Left hindlimb (tissue), 1 donor: ENCODE results near the gene PLEKHG5.
A peak's percentile ranks its signal among the peaks of the same experiment; 100 is the strongest.

ENCODE experiments used
- DNase-seq: peaks from one replicate; pipeline ENCODE4 v3.0.0-alpha.2; 2018

The PLEKHG5 gene, protein sequence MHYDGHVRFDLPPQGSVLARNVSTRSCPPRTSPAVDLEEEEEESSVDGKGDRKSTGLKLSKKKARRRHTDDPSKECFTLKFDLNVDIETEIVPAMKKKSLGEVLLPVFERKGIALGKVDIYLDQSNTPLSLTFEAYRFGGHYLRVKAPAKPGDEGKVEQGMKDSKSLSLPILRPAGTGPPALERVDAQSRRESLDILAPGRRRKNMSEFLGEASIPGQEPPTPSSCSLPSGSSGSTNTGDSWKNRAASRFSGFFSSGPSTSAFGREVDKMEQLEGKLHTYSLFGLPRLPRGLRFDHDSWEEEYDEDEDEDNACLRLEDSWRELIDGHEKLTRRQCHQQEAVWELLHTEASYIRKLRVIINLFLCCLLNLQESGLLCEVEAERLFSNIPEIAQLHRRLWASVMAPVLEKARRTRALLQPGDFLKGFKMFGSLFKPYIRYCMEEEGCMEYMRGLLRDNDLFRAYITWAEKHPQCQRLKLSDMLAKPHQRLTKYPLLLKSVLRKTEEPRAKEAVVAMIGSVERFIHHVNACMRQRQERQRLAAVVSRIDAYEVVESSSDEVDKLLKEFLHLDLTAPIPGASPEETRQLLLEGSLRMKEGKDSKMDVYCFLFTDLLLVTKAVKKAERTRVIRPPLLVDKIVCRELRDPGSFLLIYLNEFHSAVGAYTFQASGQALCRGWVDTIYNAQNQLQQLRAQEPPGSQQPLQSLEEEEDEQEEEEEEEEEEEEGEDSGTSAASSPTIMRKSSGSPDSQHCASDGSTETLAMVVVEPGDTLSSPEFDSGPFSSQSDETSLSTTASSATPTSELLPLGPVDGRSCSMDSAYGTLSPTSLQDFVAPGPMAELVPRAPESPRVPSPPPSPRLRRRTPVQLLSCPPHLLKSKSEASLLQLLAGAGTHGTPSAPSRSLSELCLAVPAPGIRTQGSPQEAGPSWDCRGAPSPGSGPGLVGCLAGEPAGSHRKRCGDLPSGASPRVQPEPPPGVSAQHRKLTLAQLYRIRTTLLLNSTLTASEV

GRCh38 chr1:6491480-6491962, at the start of gene PLEKHG5:
PLEKHG5 (minus strand) TSS chr1:6491667; CDS start chr1:6477571, 14,096 bp downstream.
- no peak for DNase-seq

- no peak for DNase-seq
Observed at GRCh38 chr1:6538956-6539355, 47.5 kb upstream of the PLEKHG5 start.

DNA sequence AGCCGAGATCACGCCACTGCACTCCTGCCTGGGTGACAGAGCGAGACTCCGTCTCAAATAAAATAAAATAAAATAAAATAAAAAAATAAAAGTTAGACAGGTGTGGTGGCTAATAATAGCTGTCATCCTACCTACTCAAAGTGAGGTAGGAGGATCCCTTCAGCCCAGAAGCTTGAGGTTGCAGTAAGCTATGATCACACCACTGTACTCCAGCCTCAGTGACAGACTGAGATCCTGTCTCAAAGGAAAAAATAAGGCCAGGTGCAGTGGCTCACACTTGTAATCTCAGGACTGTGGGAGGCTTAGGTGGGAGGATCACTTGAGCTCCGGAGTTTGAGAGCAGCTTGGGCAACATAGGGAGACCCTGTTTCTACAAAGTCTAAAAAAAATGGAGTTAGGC, 44.8 kb upstream of the PLEKHG5 start:
- DNase-seq, result no peak

- DNase-seq, result no peak
Observed at GRCh38 chr1:6535214-6535613, 43.7 kb upstream of the PLEKHG5 start.

- no peak for DNase-seq
Observed at GRCh38 chr1:6534248-6534822, 42.9 kb upstream of the PLEKHG5 start.

DNA sequence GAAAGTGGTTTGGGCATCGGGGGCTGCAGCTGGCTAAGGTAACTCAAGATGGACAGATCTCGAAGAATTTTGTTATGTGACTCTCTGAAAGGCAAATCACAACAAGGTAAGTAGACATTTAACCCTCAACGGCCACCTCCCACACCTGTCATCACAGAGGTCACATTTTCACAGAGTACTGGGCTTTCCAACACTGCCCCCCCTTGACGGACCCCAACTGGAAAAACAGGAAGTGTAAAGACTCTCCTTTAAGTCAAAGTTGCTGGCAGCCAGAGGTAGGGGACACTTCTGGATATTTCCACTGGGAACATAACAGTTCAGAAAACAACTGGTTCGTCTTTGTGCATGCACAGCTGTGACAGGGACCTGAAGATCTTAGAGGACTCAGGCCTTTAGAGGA, 40.5 kb upstream of the PLEKHG5 start:
- DNase-seq, result no peak

DNA sequence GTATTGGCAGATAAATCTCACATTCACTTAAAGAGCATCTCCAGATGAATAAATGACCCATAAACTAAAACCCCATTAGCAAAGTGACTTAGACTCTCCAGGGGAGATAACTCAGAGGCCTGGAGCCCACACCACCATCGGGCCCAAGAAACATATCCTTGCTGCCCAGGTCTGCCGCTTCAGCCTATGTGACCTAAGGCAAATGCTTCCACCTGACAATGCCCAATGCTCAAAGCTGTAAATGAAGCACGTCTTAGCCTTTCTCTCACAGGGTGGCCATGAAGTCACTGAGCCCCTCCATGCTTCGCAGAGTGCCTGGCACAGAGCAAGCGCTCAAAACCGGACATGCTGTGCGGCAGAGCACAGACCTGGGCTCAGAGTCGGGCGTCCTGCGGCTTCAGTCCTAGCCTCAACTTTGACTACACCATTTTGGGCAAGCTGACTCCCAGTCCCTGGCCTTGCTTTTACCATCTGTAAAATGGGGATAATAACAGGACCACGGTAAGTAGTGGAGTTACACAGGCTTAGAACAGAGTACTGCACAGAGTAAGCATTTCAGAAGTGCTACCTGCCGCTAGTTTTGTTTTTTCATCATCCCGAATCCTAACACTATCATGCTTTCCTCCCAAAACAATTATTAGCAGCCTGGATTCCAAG, 39.2 kb upstream of the PLEKHG5 start:
- DNase-seq, result no peak

DNA sequence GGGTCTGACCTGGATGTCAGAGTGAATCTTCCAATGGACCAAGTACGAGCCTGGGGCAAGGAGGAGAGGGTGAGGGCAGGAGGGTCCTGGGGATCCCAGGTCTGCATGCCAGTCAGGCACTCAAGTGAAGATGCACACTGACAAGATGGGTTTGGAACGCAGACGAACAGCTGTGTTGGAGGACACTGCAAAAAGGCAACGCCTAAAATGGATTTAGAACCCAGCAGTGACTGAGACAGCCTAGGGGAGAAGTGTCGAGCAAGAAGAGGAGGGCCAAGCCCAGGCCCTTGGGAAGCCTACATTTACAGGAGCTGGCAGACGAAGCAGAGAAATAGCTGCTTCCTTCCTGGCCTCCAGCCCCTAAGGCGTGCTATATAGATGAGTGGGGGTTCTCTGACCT, 37.0 kb upstream of the PLEKHG5 start:
- no peak for DNase-seq

DNA sequence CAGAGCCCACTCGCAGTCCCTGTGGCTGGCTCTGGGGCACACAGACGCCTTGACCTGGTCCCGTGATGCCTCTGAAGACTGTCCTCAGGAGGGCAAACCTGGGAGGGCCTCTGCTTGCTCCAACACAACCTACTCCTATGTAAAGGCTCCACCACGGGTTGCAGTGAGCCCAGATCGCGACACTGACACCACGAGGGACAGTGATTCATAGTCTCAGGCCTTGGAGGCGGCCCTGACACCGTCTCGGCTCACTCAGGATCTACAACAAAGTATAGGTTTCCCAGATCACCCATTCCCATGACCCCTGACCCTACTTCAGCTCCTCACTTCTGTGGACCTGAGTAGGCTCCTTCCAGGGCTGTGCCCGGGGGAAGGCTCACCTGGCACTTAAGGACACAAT, 34.8 kb upstream of the PLEKHG5 start:
- DNase-seq, result no peak

DNA sequence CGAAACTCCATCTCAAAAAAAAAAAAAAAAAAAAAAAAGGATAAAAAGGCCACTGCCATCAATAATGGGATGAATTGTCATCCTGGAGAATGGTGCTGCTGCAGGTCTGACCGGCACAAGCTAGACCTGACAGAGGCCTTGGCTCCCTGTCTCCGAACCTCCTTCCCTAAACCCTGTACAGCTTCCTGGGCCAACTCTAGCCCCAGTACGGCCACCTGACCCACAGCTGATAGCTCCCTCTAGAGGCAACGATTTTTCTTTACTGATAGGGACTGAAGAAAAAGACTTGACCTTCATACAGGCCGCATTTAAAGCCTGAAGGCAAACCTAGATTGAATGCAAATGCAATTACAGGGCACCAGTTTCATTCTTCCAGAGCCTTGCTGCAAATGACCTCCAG, 32.1 kb upstream of the PLEKHG5 start:
- no peak for DNase-seq

GRCh38 chr1:6521536-6521935, 30.1 kb upstream of the PLEKHG5 start:
- no peak for DNase-seq

GRCh38 chr1:6519935-6520671, 28.6 kb upstream of the PLEKHG5 start:
- peak; percentile 87 for DNase-seq

- DNase-seq, result peak; percentile 85
Observed at GRCh38 chr1:6519491-6519934, 28.0 kb upstream of the PLEKHG5 start.

- DNase-seq, result no peak
Observed at GRCh38 chr1:6517435-6517851, 26.0 kb upstream of the PLEKHG5 start.

DNA sequence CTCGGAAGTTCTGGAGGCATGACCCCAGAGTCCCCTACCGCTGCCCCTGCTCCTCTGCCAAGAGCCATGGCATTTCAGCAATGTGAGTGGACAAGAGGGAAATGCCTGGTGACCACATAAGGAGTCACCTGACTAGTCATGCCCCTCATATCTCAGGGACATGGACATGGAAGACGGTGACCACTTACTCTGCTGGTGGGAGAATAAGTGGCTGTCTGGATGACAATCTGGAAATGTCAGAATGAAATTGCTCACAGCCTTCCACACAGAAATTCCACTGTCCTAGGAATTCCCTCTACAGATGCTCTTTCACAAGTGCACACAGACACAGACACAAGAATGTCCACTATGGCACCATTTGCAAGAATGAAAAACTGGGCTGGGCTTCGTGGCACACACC, 24.3 kb upstream of the PLEKHG5 start:
- DNase-seq, result no peak

DNA sequence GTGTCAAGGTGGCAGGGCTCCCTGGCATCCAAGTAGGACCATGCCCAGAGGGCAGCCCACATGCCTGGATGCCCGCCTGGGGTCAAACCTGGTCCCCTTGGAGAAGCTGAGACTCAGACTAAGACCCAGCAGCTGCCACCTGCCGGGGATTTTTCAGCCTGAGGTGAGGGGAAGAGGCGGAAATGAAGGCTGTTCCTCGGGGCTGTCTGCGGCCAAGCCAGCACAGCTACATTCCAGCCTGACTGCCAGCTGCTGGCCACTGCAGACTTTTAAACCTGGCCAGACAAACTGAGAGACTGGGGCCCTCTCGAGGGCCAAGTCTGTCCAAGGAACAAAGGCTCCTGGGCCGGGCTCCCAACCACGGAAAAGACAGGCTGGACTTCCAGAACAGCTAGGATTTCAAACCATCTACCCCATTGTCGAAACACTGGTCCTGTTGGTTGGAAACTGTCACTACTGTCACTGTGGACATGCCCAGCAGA, 21.9 kb upstream of the PLEKHG5 start:
- DNase-seq, result no peak

DNA sequence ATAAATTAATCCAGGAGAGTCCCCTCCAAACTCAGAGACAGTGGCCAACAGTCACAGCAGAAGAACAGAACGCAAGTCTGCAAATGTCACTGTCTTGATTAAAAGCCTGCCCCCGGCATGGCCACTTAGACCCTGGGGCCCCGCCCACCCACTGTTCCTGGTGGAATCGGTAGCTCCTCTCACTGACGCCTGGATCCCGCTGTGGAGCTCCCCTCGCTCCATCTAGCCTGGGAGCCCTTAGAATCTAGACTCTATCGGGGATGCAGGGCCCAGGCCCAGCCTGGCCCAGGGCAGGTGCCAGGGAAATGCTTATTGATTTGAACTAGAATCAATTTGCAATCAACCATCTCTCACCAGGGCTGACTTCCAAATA, 21.4 kb upstream of the PLEKHG5 start:
- DNase-seq, result no peak

GRCh38 chr1:6512245-6512907, 20.9 kb upstream of the PLEKHG5 start:
- no peak for DNase-seq

- DNase-seq, result no peak
Observed at GRCh38 chr1:6511561-6512244, 20.2 kb upstream of the PLEKHG5 start.

GRCh38 chr1:6511056-6511455, 19.6 kb upstream of the PLEKHG5 start:
- no peak for DNase-seq

GRCh38 chr1:6510493-6510892, 19.0 kb upstream of the PLEKHG5 start:
- DNase-seq, result no peak
